ENCODE measurements around the gene DNPH1.
A peak's percentile ranks its signal among the peaks of the same experiment; 100 is the strongest.

Gene DNPH1, protein sequence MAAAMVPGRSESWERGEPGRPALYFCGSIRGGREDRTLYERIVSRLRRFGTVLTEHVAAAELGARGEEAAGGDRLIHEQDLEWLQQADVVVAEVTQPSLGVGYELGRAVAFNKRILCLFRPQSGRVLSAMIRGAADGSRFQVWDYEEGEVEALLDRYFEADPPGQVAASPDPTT

DNA sequence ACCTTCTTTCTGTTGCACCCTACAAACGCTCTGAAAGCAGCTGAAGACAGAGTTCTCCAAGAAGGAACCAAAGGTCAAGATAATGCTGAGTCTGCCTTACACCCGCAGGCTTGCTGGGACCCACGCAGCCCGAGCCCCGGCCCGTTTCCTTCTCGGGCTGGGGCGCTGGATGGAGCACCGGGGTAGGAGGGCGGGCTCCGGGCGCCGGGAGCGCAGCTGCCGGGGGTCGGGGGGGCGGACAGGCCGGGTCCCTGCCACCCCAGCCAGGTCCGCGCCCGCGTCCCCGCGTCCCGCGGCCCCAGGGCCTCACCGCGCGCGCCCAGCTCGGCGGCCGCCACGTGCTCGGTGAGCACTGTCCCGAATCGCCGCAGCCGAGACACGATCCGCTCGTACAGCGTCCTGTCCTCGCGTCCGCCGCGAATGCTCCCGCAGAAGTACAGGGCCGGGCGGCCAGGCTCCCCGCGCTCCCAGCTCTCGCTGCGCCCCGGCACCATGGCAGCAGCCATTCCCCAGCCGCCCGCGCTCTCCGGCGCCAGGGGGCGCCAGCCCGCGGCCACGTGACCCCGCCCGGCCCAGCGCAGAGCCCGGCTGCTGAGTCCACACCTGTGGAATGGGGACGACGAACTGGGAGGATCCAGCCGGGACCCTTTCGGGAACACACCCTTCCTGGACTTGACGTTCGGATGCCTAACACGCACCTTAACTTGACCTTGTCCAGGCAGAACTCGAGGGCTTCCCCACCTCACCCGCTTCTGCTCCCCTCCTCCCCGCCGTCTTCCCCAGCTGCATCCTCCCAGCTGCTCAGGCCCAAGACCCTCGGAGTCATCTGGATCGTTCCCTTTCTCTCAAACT is at the start of gene DNPH1:
Gene DNPH1 (minus strand): TSS at position 531 of the 852 bp plus-strand sequence. CDS start 25 bp downstream, at position 506.
- Mint-ChIP-seq H3K9me3 (no peaks in the 10 kb centered on the region), H3K27ac (peak within 1 kb of the TSS; percentile 89), H3K4me1 (ENCODE audit: low read depth) (peaks cover 38% of the 10 kb centered on the region), H3K4me3 (peak within 1 kb of the TSS; percentile 89), H3K36me3 (ENCODE audit: low read depth) (peaks cover 13% of the 10 kb centered on the region), H3K27me3 (ENCODE audit: low read depth) (peaks cover 17% of the 10 kb centered on the region)

- Mint-ChIP-seq H3K9me3 (no peaks in the 10 kb centered on the region), H3K27me3 (ENCODE audit: low read depth) (peaks cover 70% of the 10 kb centered on the region), H3K27ac (no peak overlapping the region), H3K36me3 (ENCODE audit: low read depth) (peaks cover 2% of the 10 kb centered on the region), H3K4me3 (no peak overlapping the region), H3K4me1 (ENCODE audit: low read depth) (peaks cover 15% of the 10 kb centered on the region)
Observed at GRCh38 chr6:43278524-43279078, 49.3 kb upstream of the DNPH1 start.

GRCh38 chr6:43277643-43278523 is 48.6 kb upstream of the DNPH1 start:
- Mint-ChIP-seq H3K27ac (no peak overlapping the region), H3K9me3 (no peaks in the 10 kb centered on the region), H3K4me1 (ENCODE audit: low read depth) (peaks cover 16% of the 10 kb centered on the region), H3K4me3 (no peak overlapping the region), H3K36me3 (ENCODE audit: low read depth) (peaks cover 2% of the 10 kb centered on the region), H3K27me3 (ENCODE audit: low read depth) (peaks cover 77% of the 10 kb centered on the region)

DNA sequence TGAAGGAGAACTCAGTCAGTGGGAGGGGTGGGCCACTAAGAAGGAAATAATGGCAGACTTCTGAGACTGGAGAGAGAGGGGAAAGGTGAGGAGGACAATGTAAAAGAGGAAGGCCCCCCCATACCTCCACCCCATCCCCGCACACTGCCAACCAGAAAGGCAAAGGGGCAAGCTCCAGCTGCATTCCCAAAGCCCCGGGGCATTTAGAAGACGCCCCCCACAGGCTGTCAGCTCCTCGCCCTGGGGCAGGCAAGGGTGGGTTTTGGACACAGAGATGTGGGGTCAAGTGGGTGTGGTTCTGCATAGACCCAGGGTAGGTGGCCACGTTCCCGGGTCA is 48.0 kb upstream of the DNPH1 start:
- H3K4me3 Mint-ChIP-seq, result no peak overlapping the region
- no peaks in the 10 kb centered on the region for H3K9me3 Mint-ChIP-seq
- peaks cover 78% of the 10 kb centered on the region for H3K27me3 Mint-ChIP-seq (ENCODE audit: low read depth)
- H3K36me3 Mint-ChIP-seq (ENCODE audit: low read depth), result peaks cover 2% of the 10 kb centered on the region
- H3K4me1 Mint-ChIP-seq (ENCODE audit: low read depth), result peaks cover 16% of the 10 kb centered on the region
- H3K27ac Mint-ChIP-seq, result no peak overlapping the region

DNA sequence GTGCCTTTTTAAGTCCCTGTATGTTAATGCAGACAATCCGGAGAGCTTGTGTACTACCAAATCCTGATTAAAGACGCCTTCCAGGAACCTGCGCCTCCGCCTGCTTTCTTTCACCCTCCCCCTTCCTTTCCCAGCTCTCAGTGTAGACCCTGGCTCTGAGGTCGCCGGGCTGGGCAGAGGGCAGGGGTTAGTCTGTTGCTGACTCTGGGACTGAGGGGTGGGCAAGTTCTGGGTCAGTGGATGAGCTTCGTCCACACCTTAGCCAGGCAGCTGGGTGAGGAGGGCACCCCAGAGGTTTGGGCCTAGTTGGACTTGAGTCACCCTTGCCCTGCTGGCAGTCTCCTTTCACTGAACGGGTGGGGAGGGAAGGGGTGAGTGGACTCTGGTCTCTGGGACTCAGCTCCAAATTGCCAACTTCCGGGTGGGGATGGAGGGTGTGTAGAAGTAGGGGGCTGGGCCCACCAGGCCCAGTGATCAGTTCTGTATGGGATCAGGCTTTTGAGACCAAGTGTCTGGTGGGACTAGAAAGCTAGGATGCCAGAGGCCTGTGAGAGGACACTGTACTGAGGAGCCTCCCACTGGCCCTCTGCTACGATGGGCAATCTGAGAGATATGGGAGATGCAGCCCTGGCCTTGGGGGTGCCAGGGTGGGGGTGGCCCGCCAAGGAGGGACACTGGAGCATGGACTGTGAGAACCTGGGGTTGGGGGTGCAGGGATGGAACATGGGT is 47.5 kb upstream of the DNPH1 start:
- Mint-ChIP-seq H3K4me1 (ENCODE audit: low read depth) (peaks cover 16% of the 10 kb centered on the region), H3K36me3 (ENCODE audit: low read depth) (peaks cover 2% of the 10 kb centered on the region), H3K27ac (no peak overlapping the region), H3K4me3 (peak overlapping the region; percentile 33), H3K27me3 (ENCODE audit: low read depth) (peaks cover 78% of the 10 kb centered on the region), H3K9me3 (no peaks in the 10 kb centered on the region)

GRCh38 chr6:43275801-43276576 is 46.7 kb upstream of the DNPH1 start:
- Mint-ChIP-seq H3K4me1 (ENCODE audit: low read depth) (peaks cover 16% of the 10 kb centered on the region), H3K27me3 (ENCODE audit: low read depth) (peaks cover 78% of the 10 kb centered on the region), H3K36me3 (ENCODE audit: low read depth) (peaks cover 2% of the 10 kb centered on the region), H3K27ac (peak overlapping the region; percentile 22), H3K4me3 (peak overlapping the region; percentile 83), H3K9me3 (no peaks in the 10 kb centered on the region)

- no peaks in the 10 kb centered on the region for H3K9me3 Mint-ChIP-seq
- H3K4me1 Mint-ChIP-seq (ENCODE audit: low read depth), result peaks cover 17% of the 10 kb centered on the region
- H3K27me3 Mint-ChIP-seq (ENCODE audit: low read depth), result peaks cover 80% of the 10 kb centered on the region
- no peak overlapping the region for H3K27ac Mint-ChIP-seq
- H3K4me3 Mint-ChIP-seq, result peak overlapping the region; percentile 57
- H3K36me3 Mint-ChIP-seq (ENCODE audit: low read depth), result peaks cover 2% of the 10 kb centered on the region
Observed at GRCh38 chr6:43274916-43275597, 45.8 kb upstream of the DNPH1 start.

DNA sequence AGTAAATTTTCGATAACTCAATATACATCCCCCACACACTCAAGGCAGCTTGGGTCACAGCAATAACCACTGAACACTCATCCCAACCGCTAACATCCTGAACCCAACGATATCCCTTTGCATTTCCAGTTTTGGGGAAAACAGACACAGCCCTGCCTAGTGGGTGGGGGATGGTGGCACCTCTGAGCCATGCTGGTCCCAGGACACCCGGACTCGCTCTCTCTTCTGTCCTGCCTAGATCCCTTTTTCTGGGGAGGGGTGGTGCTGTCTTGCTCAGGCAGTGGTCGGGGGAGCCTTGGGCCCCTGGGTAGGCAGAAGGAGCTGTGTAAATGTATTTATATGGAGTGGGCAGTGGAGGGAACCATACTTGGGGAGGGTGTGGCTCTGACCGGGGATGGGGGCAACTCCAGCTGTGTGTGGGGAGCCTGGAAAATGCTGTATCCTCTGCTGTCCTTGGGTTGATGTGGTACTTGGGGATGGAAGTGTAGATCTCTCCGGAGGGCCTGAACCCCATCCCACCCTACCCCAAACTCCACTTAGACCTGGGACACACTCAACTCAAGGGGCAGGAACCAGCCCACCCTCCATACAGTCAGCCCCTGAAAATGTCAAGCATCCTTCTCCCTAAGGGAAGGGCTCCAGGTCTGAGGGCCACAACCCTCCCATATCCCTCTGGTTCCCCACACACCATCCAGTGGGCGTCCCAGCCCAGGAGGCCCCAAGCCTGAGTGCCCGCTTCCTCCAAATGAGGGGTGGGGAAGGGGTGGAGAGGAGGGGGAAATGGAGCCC is 45.0 kb upstream of the DNPH1 start:
- peaks cover 77% of the 10 kb centered on the region for H3K27me3 Mint-ChIP-seq (ENCODE audit: low read depth)
- no peak overlapping the region for H3K27ac Mint-ChIP-seq
- H3K4me1 Mint-ChIP-seq (ENCODE audit: low read depth), result peaks cover 17% of the 10 kb centered on the region
- peaks cover 2% of the 10 kb centered on the region for H3K36me3 Mint-ChIP-seq (ENCODE audit: low read depth)
- peak overlapping the region; percentile 57 for H3K4me3 Mint-ChIP-seq
- H3K9me3 Mint-ChIP-seq, result no peaks in the 10 kb centered on the region

- no peak overlapping the region for H3K4me3 Mint-ChIP-seq
- H3K4me1 Mint-ChIP-seq (ENCODE audit: low read depth), result peaks cover 20% of the 10 kb centered on the region
- peaks cover 2% of the 10 kb centered on the region for H3K36me3 Mint-ChIP-seq (ENCODE audit: low read depth)
- no peaks in the 10 kb centered on the region for H3K9me3 Mint-ChIP-seq
- no peak overlapping the region for H3K27ac Mint-ChIP-seq
- H3K27me3 Mint-ChIP-seq (ENCODE audit: low read depth), result peaks cover 82% of the 10 kb centered on the region
Observed at GRCh38 chr6:43273707-43274106, 44.4 kb upstream of the DNPH1 start.

DNA sequence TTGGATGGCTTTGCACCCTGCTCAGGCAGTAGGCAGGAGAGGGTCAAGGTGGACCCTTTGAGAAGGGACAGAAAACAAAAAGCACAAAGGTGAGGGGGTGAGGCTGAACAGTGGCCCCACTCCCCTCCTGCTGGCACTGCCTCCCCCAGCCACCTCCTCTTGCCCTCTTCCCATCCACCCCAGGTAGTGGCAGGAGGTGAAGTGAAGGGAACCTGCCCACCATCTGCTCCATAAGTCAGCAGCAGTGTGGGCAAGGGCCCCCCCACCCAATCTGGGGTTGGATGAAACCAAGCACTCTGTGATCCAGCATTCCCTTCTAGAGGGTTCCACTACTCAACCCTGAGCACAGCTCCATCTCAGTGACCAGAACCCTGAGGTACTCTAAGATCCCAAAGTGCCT is 42.7 kb upstream of the DNPH1 start:
- H3K9me3 Mint-ChIP-seq, result no peaks in the 10 kb centered on the region
- H3K27me3 Mint-ChIP-seq (ENCODE audit: low read depth), result peaks cover 83% of the 10 kb centered on the region
- peaks cover 15% of the 10 kb centered on the region for H3K4me1 Mint-ChIP-seq (ENCODE audit: low read depth)
- H3K36me3 Mint-ChIP-seq (ENCODE audit: low read depth), result peaks cover 2% of the 10 kb centered on the region
- H3K27ac Mint-ChIP-seq, result no peak overlapping the region
- no peak overlapping the region for H3K4me3 Mint-ChIP-seq

GRCh38 chr6:43271103-43271815 is 42.0 kb upstream of the DNPH1 start:
- Mint-ChIP-seq H3K36me3 (ENCODE audit: low read depth) (peaks cover 2% of the 10 kb centered on the region), H3K4me3 (no peak overlapping the region), H3K27ac (no peak overlapping the region), H3K4me1 (ENCODE audit: low read depth) (peaks cover 14% of the 10 kb centered on the region), H3K27me3 (ENCODE audit: low read depth) (peaks cover 80% of the 10 kb centered on the region), H3K9me3 (no peaks in the 10 kb centered on the region)
